Thyroid gland (tissue), 4 donors: Measurements from ENCODE around the gene SIRT6. TPM values are rescaled to one million over a fixed set of nuclear protein-coding genes. Genes with fewer than 3 reads are reported as not detected.
A peak's percentile ranks its signal among the peaks of the same experiment; 100 is the strongest.
"Not testable (repeated sequence)": the region's sequence is repeated elsewhere in the genome, so short reads cannot be mapped to it uniquely, and the experiment has no call there.

Experiments
- DNase-seq, 2 donors: peaks; one replicate each; pipeline ENCODE4 v3.0.0-alpha.2; 2019
- H3K27ac ChIP-seq, 3 donors: fragments of 200-600 bp; sonication (generic); 1 replicate in 2 of 3; 2 replicates in 1 of 3; pipeline ENCODE4 v1.5.1; 2016 to 2019; ENCODE audit warnings: mild to moderate bottlenecking in 1 of 3, moderate library complexity in 1 of 3
- H3K27me3 ChIP-seq: fragments of 200-600 bp; sonication (generic); one replicate; pipeline ENCODE4 v1.5.1; 2019
- H3K36me3 ChIP-seq, 2 donors: fragments of 200-600 bp; sonication (generic); one replicate each; pipeline ENCODE4 v1.5.1; 2016 to 2019
- H3K4me1 ChIP-seq, 2 donors: fragments of 200-600 bp; sonication (generic); one replicate each; pipeline ENCODE4 v1.5.1; 2017 to 2019
- H3K4me3 ChIP-seq, 3 donors: fragments of 200-600 bp; sonication (generic); replicated peaks in 1 of 3; 1 replicate in 2 of 3; 2 replicates in 1 of 3; pipeline ENCODE4 v1.5.1; 2016; ENCODE audit warnings: mild to moderate bottlenecking in 1 of 3
- H3K9me3 ChIP-seq: fragments of 200-600 bp; sonication (generic); one replicate; pipeline ENCODE4 v1.5.1; 2017
- CTCF ChIP-seq, 6 experiments: fragments of 200-600 bp in 3 of 6; fragments of 450-650 bp in 3 of 6; sonication (generic) in 3 of 6; IDR thresholded peaks; one replicate each; pipeline ENCODE4 v1.5.1; 2016 to 2019; ENCODE audit warnings: antibody characterized with exemption in 6 of 6, mild to moderate bottlenecking in 2 of 6, inconsistent platforms in 1 of 6, moderate library complexity in 1 of 6
- POLR2A ChIP-seq, 2 donors: fragments of 450-650 bp; IDR thresholded peaks; one replicate each; pipeline ENCODE4 v1.6.1; 2017; ENCODE audit warnings: antibody characterized with exemption in 2 of 2, mild to moderate bottlenecking in 2 of 2, moderate library complexity in 1 of 2
- WGBS, 2 donors: methylation state at CpG; one replicate each; pipeline ENCODE4 v1.1.5; 2017; 5-methylcytosine and 5-hydroxymethylcytosine counted together
- intact Hi-C: fragments of 100-400 bp; cut with DNase I; formaldehyde crosslinking; loops from one replicate; pipeline ENCODE4 v1.15.1; 2023
- total RNA-seq, 4 donors: library from RNA; depleted of rRNA; stranded (reverse); fragments of >200 nt; gene quantifications; one replicate each; pipeline ENCODE4 v1.2.3, GENCODE V29; 2016

Gene SIRT6
- total RNA-seq, 4 donors from 2014 or later = 11.9 to 39.3 (median 20.0) TPM

GRCh38 chr19:4144666-4145249, 37.6 kb downstream of the SIRT6 start:
- Histone ChIP-seq H3K4me3 (no peak overlapping the region), H3K27me3 (no peaks in the 10 kb centered on the region), H3K27ac (no peak overlapping the region), H3K9me3 (no peaks in the 10 kb centered on the region), H3K36me3 (no peaks in the 10 kb centered on the region), H3K4me1 (peaks cover 0 to 4% of the 10 kb centered on the region in 2 donors)
- TF ChIP-seq CTCF (IDR thresholded peaks at IDR 0.05) (no peak), POLR2A (IDR thresholded peaks at IDR 0.05) (no peak)
- no peak for DNase-seq
- WGBS, 2 donors = 29 to 68% methylated on average over 3 to 7 of the region's 7 CpGs
- intact Hi-C loops = no loop called here

DNA sequence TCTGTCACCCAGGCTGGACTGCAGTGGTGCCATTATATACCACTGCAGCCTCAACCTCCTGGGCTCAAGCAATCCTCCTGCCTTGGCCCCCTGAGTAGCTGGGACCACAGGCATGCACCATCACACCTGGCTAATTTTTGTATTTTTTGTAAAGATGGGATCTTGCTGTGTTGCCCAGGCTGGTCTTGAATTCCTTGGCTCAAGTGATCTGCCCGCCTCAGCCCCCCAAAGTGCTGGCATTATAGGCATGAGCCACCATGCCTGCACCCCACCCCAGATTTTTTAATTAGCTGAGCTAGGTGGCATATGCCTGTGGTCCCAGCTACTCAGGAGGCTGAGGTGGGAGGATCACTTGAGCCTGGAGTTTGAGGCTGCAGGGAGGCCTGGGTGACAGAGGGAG, 39.4 kb downstream of the SIRT6 start:
- DNase-seq, H3K27me3 ChIP-seq, H3K9me3 ChIP-seq, H3K27ac ChIP-seq, H3K36me3 ChIP-seq, H3K4me3 ChIP-seq, H3K4me1 ChIP-seq, intact Hi-C loops: not testable (repeated sequence)
- WGBS, 2 donors = 75 to 100% methylated on average over 1 of the region's 1 CpG

GRCh38 chr19:4140237-4140711, 42.1 kb downstream of the SIRT6 start:
- H3K9me3 ChIP-seq = no peaks in the 10 kb centered on the region
- H3K4me1 ChIP-seq = no peaks in the 10 kb centered on the region
- H3K36me3 ChIP-seq = no peaks in the 10 kb centered on the region
- TF ChIP-seq CTCF (IDR thresholded peaks at IDR 0.05) (peak; percentile 10 to 61 (median 28)), POLR2A (IDR thresholded peaks at IDR 0.05) (no peak)
- DNase-seq = peak; percentile 9 to 19
- no peak overlapping the region for H3K4me3 ChIP-seq
- H3K27me3 ChIP-seq = no peaks in the 10 kb centered on the region
- WGBS, 2 donors = 26 to 29% methylated on average over 12 of the region's 12 CpGs
- H3K27ac ChIP-seq = no peak overlapping the region
- intact Hi-C loops = no loop called here

DNA sequence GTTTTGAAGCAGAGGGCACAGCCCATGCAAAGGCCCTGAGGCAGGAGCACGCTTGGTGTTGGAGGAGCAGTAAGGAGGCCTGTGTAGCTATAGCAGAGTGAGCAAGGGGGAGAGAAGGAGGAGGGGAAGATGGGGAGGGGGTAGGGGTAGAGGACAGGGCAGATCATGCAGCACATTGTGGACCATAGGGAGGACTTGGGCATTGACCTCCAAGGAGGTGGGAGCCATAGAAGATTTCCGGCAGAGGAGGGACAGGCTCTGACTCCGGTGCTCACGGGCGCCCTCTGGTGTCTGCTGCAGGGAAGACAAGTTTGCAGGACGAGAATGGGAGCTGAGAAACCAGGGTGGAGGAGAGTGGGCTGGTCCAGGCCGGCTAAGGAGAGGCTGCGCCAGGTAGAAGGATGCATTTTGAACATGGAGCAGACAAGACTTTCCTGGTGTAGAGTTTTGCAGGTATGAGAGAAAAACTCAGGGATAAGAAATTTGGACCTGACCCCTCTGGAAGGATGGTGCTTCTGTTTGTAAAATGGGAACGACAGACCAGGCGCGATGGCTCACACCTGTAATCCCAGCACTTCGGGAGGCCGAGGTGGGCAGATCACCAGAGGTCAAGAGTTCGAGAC, 42.6 kb downstream of the SIRT6 start:
- no peaks in the 10 kb centered on the region for H3K4me1 ChIP-seq
- H3K9me3 ChIP-seq = no peaks in the 10 kb centered on the region
- intact Hi-C loops = no loop called here
- TF ChIP-seq POLR2A (IDR thresholded peaks at IDR 0.05) (no peak), CTCF (IDR thresholded peaks at IDR 0.05) (peak; percentile 33 to 69 (median 46))
- no peaks in the 10 kb centered on the region for H3K36me3 ChIP-seq
- H3K27me3 ChIP-seq = no peaks in the 10 kb centered on the region
- H3K4me3 ChIP-seq = no peak overlapping the region
- 35 to 41% methylated on average over 14 of the region's 14 CpGs for WGBS, 2 donors
- peak; percentile 63 to 73 for DNase-seq
- H3K27ac ChIP-seq = no peak overlapping the region

GRCh38 chr19:4138445-4138844, 43.9 kb downstream of the SIRT6 start:
- no peaks in the 10 kb centered on the region for H3K27me3 ChIP-seq
- no peaks in the 10 kb centered on the region for H3K36me3 ChIP-seq
- TF ChIP-seq POLR2A (IDR thresholded peaks at IDR 0.05) (no peak), CTCF (IDR thresholded peaks at IDR 0.05) (no peak)
- intact Hi-C loops = no loop called here
- no peaks in the 10 kb centered on the region for H3K4me1 ChIP-seq
- WGBS, 2 donors = 83 to 84% methylated on average over 5 of the region's 5 CpGs
- no peaks in the 10 kb centered on the region for H3K9me3 ChIP-seq
- DNase-seq = no peak
- no peak overlapping the region for H3K27ac ChIP-seq
- no peak overlapping the region for H3K4me3 ChIP-seq
